Daoy (cell line): ENCODE data around the gene BRWD1. TPM values are rescaled to one million over a fixed set of nuclear protein-coding genes. Genes with fewer than 3 reads are reported as not detected.
A peak's percentile ranks its signal among the peaks of the same experiment; 100 is the strongest.

ENCODE experiments used
- DNase-seq: peaks from one replicate; pipeline ENCODE4 v3.0.0-alpha.2; 2015; ENCODE audit warnings: low read depth
- total RNA-seq: library from RNA; depleted of rRNA; stranded (reverse); fragments of >200 nt; shearing (Covaris generic); gene quantifications from 2 replicates; pipeline ENCODE4 v1.2.3, GENCODE V29; 2014; rRNA removed

The BRWD1 gene
- 27.9 and 30.1 TPM in 2 replicates for total RNA-seq

DNA sequence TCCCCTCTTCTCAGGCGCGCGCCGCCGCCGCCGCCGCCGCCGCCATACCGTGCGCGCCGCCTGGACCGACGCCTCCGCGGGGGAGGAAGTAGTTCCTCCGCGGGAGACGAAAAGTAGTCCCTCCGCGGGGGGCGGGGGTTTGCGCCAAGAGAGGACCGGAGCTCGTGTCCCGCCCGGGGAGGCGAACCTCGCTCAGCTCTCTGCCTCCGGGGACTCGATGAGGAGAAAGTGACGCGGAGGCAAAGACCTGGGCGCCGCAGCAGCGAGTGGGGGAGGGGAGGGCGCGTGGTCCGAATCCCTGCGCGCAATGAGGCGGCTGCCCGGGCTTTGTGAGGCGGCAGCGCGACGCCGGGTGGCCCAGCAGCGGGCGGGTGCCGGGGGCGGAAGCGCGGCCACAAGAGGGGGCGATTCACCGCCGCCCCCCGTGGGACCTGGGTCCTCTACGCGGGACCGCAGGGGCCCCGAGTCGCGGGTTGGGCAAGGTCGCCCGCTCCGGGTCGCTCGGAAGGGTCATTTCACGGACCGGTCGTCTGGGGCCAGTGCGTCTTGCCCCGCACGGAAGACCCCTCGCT is at the start of gene BRWD1:
Gene BRWD1, minus strand, starts transcription at position 62 of the 572 bp plus-strand sequence. CDS start 141 bp downstream, outside the sequence.
- peak; percentile 89 for DNase-seq

DNA sequence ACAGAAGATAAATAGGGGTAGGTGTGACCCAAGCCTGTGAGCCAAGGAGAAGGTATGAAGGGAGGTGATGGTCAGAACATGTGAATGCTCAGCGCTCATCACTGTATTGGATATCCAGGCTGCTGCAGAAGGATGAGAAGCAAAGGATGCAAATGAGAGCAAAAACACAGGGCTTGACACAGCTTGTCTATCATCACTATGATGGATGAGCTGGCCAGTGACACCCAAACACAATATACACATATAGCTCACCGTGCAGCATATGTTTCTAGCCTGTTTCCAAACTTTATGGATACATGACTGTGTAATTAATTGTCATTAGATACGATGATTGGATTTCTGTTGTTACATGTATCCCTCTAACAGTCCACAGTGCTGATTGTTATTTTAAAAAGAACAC is 49.3 kb upstream of the BRWD1 start:
- no peak for DNase-seq

DNA sequence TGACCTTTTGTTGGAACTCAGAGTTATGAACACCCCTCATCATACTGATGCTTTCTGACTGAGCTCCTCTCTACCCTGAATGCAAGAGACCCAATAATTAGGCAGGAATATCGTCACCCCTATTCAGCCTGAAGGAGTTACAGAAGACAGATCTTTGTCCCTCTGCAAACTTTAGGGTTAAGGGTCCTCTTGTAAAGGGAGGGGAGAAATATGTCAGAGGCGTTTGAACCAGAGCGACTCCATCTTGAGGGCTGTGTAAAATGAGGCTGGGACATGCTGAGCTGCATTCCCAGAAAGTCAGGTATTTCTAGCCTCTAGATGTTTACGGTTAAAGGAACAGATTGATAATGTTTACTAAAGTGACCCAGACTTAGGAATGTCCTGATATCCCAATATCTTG is 46.0 kb upstream of the BRWD1 start:
- no peak for DNase-seq

DNA sequence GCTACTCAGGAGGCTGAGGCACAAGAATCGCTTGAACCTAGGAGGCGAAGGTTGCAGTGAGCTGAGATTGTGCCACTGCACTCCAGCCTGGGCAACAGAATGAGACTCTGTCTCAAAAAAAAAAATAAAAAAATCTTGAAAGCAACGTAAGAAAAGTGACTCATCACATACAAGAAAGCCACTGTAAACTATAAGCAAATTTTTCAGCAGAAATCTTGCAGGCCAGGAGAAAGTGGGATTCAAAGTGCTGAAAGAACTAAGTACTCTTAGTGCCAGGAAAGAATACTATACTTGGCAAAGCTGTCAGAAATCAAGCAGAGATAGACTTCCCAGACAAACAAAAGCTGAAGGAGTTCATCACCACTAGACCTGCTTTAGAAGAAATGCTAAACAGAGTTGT is 39.9 kb upstream of the BRWD1 start:
- DNase-seq = no peak

DNA sequence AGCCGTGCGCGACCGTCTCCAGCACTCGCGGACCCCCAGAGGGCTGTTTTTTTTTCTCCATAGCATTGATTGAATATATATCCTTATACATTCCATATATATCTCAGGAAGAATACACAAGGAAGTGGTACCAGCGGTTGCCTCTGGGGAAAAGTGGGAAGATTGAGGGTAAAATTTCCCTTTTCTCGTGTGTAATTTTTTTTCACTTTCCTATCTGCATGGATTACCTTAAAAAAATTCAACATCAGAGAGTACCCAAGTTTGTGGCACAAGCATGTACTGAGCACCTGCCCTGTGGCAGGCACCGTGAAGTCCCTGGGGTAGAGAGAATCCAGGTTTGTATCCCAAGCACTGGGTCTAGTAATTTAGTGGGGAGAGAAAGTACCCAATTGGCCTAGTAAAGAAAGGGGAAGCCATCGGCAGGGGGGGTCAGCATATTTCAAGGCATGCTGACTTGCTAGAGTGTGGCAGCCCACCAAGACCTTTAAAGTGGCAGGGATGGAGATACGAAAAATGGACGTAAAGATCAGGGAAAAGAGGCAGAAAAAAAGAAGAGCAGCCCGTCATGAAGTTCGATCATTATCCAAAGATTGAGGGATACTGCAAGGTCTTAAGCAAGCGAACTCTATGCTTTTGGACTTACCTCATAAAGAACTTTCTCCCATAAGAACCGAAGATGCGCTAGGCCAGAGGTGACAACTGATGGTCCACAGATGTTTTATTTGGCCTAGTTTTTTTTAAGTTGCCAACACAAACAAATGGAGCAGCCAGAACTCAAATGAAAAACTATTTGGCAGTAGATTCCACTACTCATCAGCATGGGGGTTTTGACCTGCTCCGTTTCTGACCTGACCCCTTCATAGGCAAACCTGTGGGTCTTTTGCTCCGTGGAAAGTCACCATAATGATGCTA is 36.9 kb upstream of the BRWD1 start:
- DNase-seq = no peak

DNA sequence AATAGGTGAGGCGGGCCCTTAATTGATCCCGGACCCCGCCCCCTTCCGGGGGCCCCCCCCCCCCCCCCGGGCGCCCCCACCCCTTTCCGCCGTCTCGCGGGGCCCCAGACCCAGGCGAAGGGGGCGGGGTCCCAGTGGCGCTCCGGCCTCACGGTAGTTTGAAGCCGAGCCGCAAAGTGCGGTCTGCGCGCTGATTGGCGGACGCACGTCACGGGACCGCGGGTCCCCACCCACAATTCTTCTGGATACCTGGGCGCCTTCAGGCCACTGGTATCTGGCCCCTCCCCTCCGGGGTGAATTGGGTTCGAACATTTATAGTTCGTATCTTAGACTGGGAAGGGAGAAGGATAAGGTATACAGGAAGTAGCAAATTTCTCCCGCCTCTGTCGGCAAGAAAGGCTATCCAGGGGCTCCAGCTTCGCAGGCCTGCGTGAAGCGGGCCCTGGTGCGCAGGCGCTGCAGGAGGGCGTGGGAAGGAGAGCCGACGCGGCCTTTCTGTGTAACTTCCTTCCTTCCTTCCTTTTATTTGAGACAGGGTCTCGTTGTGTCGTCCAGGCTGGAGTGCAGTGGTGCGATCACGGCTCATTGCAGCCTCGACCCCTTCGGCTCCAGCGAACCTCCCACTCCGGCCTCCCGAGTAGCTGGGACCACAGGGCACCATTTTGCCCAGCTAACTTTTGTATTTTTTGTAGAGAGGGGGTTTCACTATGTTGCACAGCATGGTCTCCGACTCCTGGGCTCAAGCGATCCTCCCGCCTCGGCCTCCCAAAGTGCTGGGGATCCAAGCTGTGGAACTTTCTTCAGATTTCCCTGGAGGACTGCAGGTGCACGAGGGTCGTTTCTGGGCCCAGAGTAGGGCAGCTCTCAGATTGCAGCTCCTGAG is 36.0 kb upstream of the BRWD1 start:
- DNase-seq = peak; percentile 99

DNA sequence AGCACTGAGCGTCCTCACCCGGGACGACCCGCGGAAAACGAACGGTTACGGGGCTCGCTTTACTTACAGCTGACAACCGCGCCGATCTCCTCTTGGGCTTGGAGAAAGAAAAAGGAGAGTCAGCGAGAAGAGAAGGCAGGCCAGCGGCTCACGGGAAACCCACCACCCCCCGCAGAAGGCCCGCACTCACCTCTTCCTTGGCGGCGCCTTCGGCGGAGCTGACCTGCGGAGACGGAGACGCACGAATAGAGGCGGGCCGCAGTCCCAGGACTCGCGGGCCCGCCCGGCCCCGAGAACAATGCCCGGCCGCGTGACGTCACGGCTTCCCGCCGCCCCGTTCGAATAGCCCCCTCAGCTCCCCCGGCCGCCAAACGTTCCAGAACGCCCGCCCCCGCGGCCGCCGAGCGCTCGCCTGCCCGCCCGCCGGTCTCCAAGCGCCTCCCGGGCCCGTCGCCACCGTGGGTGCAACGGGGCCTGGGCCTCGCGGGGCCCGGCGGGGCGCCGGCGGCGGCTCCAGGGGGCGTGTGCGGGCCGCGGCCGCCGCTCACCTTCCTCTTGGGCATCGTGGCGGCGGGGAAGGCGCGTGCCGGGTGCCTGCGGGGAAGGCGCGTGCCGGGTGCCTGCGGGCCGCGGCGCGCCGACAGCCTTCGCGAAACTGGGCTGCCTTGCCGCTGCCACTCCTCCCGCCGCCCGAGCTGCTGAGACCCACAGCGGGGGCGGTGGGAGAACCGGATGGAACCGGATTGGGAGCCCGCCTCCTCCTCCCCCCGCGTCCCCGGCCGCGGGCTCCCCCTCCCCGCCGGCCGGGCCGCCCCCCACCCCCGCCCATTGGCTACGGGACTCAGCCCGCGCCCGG is 35.2 kb upstream of the BRWD1 start, which contains the start of gene HMGN1:
Gene HMGN1, minus strand, starts transcription at position 734 of the 856 bp plus-strand sequence. Its CDS starts 171 bp downstream, at position 563.
- peak; percentile 97 for DNase-seq

DNA sequence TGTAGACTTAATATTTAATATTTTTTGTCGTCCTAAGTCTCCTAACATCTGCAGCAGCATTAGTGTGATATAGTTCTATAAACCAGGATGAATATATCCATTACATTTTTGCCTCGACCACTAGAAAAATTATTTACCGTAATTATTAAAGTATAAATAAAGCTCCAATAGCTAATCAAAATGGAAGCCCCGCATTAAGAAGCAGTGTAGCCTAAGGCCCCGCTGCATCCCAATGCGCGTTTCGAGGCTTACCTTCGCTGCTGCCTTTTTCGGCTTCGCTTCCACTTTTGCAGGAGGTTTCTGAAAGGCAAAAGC is 34.6 kb upstream of the BRWD1 start:
- no peak for DNase-seq

DNA sequence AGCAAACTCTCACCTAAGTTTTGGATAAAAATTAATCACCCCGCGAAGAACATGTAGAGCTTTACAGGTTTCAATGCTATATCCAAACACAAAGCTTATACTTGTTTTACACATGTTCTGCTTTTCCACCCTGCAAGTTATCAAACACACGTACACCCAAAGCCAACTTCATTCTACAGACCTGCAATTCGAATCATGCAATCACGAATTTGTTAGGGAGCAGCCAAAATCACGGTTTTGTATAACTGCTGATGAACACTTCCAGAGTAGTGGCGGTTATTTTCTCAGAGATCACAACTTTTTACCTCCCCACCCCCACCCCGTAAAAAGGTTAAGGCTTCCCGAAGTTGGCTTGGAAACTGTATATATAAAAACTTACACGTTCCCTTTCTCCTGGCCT is 34.1 kb upstream of the BRWD1 start:
- no peak for DNase-seq

DNA sequence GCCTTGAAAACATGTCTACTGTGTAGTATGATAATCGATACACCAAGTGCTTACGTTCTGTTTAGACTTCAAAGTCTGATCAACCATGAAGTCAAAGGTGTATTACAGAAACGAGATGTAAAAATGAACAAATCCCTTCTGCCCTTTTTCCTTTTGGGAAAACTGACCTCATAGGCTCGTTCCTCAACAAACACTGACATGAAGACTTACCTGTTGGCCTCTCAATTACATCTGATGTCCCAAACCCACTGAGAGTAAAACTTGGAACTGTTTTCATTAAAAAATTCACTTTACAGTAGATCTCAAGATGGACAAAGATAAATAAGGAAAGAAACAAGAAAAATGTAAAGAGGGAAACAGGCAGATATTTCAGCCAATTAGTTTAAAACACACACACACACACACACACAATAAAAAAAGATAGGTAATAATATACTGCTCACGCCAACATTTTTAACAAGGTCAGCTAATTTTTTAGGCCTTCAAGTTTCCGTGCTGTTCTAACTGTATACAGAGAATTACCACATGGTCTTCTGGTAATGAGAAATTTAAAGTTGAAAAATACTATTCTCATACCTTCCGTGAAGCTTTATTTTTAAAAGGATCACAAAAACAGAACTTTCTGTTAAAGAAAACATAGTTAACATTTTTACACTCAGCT is 33.4 kb upstream of the BRWD1 start:
- no peak for DNase-seq

DNA sequence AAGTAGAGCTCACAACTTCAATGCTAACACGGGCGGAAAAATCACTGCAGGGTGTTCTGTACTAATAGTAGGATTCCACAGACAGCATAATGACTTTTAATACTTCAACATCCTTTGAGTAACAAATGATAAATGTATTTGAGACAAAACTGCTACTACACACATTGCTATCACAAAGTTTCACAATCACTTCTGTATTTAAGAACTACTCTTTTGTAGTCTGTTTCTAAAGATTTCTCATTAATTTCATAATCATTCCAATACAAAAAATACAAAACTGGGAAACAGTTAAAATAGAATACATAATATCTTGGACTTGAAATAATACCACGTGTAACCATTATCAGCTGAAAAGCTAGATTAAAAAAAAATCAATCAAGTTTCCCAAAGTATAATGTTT is 32.8 kb upstream of the BRWD1 start:
- DNase-seq = no peak

DNA sequence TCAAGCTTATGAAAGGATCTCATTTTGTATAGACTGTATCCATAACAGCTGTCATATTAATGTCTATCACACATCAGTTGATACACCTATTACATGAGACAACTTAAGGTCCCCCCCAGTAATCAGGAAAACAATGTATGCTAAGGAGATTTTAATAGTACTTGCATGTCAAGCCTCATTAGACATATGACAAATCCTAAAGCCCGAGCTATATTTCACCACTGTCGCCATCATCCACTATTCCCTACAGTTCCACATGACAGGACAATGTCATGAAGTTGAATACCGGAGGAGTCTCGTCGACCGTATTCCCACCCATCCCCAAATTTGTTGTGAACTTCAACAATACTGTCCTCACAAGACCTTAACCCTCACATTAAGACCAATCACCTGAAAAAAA is 32.0 kb upstream of the BRWD1 start:
- no peak for DNase-seq

DNA sequence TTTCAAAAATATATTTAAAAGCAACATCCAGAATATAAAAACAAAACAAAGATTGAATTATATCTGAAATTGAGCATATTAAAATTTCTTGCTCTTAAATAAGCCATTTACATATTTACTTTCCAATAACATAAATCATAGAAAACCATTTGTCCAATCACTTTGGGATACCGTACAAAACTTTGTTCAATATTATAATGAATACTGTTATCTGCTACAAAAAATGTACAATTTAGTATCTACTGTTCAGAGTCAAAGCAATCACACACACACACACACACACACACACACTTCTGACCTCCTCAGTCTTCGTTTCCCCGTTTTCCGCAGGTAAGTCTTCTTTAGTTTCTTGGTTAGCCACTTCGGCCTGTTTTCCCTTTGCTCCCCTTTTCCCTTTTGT is 31.4 kb upstream of the BRWD1 start:
- no peak for DNase-seq

DNA sequence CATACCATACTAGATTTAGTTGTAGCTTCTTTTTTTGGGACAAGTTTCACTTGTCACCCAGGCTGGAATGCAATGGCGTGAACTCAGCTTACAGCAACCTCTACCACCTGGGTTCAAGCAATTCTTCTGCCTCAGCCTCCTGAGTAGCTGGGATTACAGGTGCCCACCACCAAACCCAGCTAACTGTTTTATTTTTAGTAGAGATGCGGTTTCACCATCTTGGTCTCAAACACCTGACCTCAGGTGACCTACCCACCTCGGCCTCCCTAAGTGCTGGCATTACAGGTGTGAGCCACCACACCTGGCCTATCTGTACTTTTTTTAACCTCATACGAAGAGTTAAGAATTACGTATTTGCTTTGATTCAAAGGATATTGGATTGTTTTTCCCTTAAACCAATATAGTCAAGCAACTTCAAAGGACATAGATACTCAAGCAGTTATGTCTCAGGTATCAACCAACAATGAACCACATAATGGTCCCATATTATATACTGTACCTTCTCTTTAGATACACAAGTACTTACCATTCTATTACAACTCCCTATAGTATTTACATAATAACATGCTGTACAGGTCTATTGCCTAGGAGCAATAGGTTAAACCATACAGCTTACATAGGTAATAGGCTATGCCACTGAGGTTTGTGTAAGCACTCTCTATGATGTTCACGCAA is 28.0 kb upstream of the BRWD1 start:
- DNase-seq = no peak

DNA sequence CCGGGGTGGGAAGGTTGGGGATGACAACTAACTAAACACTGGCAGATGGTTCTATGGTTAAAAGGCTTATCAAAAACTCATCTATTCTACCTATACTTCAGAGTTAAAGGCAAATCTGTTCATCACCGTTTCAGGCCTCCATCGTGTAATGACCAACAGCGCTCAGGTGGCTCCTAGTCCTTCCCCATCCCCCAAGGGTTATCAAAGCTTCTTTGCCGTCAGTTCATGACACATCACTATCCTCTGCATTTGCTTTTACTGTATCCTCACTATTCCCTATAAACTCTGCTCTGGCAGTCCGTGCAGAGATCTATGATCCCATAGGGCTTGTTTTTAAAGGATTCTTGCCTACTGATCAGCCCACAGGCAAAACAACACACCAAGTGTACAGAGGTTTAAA is 27.3 kb upstream of the BRWD1 start:
- DNase-seq = no peak

DNA sequence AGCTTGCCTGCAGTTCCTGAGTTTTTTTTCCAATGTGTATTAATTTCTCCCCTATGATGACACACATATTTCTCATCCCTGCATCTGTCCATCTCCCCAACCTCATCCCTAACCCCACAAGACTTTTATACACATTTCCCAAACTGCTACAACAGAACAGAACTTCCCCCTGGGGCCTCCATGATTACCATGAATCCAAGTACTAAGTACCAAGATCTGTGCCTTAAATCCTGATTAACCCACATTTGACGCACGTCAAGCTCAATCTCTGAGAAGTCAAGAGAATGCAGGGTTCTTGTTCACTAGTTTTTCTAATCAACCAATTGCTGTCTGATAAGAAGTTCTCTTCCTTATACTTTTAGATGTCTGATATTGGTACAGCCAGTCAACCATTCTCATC is 25.8 kb upstream of the BRWD1 start:
- no peak for DNase-seq

DNA sequence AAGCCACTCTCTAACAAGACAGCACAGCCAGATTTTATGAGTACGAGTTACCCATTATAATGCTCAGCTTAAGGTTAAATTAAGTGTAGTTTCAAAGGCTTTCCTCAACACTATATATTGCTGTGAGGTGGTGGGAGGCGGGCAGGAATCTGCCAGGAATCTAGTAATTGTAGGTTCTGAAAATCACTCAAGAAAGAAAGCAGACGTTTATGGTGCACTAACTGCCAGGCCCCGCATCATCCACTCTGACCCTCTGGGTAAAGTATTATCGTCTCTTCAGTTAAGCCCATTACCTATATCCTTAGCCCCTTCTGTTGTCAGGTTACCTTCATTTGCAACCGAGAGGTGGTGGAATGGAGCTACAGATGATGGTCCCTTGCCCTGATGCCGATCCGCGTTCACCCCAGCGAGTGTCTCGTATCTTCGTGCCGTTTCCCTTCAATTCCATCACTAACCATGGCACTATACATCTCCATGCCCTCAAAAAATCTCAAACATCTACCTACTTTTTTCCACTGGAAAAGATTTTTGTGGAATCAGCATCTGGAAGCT is 23.1 kb upstream of the BRWD1 start:
- DNase-seq = no peak

DNA sequence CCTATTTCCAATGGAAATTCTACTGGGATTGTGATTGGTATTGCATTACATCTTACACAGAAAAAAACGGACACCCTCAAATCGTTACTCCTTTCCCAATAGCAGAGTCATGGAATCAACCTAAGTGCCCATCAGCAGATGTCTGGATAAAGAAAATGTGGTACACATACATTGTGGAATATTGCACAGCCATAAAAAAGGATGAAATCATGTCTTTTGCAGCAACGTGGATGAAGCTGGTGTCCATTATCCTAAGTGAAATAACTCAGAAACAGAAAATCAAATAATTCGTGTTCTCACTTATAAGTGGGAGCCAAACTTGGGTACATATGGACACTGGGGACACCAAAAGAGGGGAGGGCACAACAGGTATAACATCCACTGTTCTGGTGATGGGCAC is 21.2 kb upstream of the BRWD1 start:
- DNase-seq = no peak

DNA sequence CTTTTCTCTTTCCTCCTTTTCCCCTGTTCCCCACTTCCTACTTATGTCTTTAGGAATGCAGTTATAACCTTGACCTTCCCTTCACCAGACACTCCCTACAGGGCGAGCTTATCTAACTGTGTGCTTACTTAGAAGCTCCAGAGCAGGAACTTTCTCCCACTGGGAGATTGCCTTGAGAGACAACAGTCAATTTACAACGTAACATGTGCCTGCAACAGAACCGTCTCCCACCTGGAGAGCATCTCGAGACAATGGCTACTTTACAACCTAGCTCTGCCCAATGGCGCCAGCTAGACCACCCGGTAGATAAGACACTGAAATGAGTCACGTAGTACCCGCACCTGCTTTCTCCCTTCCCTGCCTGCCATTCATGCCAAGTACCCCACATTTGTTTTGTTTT is 18.7 kb upstream of the BRWD1 start:
- no peak for DNase-seq

DNA sequence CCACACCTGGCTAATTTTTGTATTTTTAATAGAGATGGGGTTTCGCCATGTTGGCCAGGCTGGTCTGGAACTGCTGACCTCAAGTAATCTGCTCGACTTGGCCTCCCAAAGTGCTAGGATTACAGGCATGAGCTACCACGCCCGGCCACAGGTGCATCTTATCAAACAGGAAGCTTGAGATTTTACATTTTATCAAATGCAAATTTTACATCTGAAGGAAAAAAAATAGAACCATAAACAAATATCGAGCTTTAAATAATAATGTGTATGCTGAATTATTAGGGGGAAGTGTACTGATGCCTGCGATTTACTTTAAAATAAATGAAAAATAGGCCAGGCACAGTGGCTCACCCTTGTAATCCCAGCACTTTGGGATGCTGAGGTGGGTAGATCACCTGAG is 16.6 kb upstream of the BRWD1 start:
- DNase-seq = no peak
